Daoy (cell line): ENCODE results near the gene FAM83C. TPM values are rescaled to one million over a fixed set of nuclear protein-coding genes. Genes with fewer than 3 reads are reported as not detected.
A peak's percentile ranks its signal among the peaks of the same experiment; 100 is the strongest.

Experiments used
- DNase-seq: peaks from one replicate; pipeline ENCODE4 v3.0.0-alpha.2; 2015; ENCODE audit warnings: low read depth
- total RNA-seq: library from RNA; depleted of rRNA; stranded (reverse); fragments of >200 nt; shearing (Covaris generic); gene quantifications from 2 replicates; pipeline ENCODE4 v1.2.3, GENCODE V29; 2014

The FAM83C gene
- total RNA-seq, 1 experiment from 2014 or later, result not detected

GRCh38 chr20:35284267-35284991, 7.8 kb downstream of the FAM83C start, which contains the start of gene EIF6:
Gene EIF6, minus strand, starts transcription at chr20:35284772. Its CDS starts 285 bp downstream, at chr20:35284487.
- peak; percentile 89 for DNase-seq

- no peak for DNase-seq
These were observed 8.6 kb downstream of the FAM83C start for GRCh38 chr20:35283441-35284266.

DNA sequence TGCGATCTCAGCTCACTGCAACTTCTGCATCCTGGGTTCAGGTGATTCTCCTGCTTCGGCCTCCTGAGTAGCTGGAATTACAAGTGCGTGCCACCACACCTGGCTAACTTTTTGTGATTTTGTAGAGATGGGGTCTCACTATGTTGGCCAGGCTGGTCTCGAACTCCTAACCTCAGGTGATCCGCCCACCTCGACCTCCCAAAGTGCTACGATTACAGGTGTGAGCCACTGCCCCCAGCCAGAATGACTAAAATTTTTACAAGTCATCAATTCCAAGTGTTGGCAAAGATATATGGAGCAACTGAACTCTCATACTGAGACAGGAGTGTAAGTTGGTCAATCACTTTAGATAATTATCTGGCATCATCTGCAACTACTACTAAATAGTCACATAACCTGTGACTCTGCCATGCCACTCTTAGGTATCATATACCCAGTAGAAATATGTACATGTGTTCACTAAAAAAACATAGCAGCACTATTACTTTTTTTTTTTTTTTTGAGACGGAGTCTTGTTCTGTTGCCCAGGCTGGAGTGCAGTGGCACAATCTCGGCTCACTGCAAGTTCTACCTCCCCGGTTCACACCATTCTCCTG, 10.6 kb downstream of the FAM83C start:
- no peak for DNase-seq

GRCh38 chr20:35280523-35280922, 11.7 kb downstream of the FAM83C start:
- no peak for DNase-seq

- DNase-seq, result no peak
These were observed 12.6 kb downstream of the FAM83C start for GRCh38 chr20:35279533-35280174.

DNA sequence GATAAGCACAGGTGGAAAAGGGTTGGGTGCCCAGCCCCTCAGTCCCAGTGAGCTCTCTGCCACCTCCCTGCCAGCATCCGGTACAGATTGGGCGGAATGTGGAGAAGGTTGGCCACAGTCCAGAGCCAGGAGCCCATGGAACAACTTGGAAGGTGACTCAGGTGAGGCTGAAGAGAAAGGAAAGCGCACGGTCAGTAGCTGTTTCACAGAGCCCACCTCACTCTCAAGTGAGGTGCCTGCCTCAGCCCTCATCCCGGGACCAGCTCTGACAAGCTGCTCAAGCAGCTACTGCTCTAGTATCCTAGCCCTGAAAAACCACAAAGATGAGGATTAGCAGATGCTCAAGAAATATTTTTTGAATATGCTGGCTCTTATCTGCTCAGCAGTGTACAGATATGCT, 13.2 kb downstream of the FAM83C start:
- no peak for DNase-seq

- DNase-seq, result peak; percentile 94
These were observed 14.5 kb downstream of the FAM83C start, which contains the start of gene MMP24OS for GRCh38 chr20:35277531-35278395. Gene MMP24OS, minus strand, starts transcription at chr20:35278122. Its CDS starts 193 bp downstream, at chr20:35277929.

DNA sequence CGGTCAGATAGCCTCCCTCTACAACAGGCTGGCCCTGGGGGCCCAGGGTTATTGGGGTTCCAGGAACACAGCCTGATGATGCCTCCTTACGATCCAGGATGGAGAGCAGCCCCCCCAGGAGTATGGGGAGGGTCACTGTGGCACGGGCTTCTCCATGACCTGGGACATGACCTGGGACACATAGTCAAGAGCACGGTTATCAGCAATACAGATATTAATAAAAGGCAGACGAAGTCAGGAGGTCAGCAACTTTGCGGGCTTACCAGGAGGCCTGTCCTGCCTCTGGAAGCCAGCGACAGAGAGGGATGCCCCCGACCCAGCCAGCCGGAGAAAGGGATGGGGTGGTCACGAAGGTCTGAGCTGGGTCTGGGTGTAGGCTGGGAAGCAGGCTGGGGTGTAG, 15.1 kb downstream of the FAM83C start:
- no peak for DNase-seq

- no peak for DNase-seq
These were observed 15.8 kb downstream of the FAM83C start for GRCh38 chr20:35276408-35276807.

- no peak for DNase-seq
These were observed 16.4 kb downstream of the FAM83C start for GRCh38 chr20:35275741-35276251.

- no peak for DNase-seq
These were observed 17.8 kb downstream of the FAM83C start for GRCh38 chr20:35274172-35275092.

- no peak for DNase-seq
These were observed 18.6 kb downstream of the FAM83C start for GRCh38 chr20:35273449-35274171.

GRCh38 chr20:35271904-35272303, 20.3 kb downstream of the FAM83C start:
- DNase-seq, result peak; percentile 37

- DNase-seq, result no peak
These were observed 20.9 kb downstream of the FAM83C start for GRCh38 chr20:35271073-35271882.

DNA sequence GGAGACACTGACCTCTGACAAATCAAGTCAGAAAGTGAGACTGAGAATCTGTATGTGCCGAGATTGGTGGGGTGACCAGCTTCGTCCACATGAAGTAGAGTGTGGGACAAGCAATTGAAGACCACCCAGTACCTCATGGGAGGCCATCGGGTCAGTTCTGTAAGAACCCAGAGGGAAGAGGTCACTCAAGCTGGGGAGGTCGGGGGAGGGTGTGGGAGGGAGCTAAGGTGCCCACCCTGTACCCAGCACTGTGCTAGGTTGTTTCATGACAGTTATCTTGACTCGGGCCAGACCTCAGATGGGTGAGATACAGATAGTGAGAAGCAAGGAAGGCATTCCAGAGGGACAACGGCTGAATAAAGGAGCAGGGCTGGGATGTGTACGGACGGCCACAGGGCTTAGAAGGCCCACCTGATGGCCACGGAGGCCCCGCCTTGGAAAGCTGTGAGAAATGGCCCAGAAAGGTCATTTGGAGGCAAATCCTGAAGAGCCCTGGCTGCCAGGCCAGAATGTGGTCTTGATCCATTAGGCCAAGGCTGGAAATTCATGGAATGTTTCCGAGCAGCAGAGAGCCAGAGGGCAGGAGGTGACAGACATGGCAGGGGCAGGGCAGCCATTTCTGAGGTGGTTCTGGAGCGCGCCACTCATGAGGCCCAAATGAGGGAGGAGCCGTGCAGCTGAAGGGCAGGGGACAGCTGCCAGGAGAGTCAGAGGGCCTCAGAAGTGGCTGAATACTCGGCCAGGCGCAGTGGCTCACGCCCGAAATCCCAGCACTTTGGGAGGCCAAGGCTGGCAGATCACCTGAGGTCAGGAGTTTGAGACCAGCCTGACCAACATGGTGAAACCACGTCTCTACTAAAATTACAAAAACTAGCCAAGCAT, 22.0 kb downstream of the FAM83C start:
- DNase-seq, result no peak

- peak; percentile 74 for DNase-seq
These were observed 23.0 kb downstream of the FAM83C start for GRCh38 chr20:35269055-35269781.
